NAMALWA (cell line): ENCODE data around the gene TUBA3E.
"Not testable (repeated sequence)": the region's sequence is repeated elsewhere in the genome, so short reads cannot be mapped to it uniquely, and the experiment has no call there.

Experiments
- DNase-seq: peaks from one replicate; pipeline ENCODE4 v3.0.0-alpha.2; 2015; ENCODE audit warnings: low spot score

The TUBA3E gene

GRCh38 chr2:130143266-130144039, 54.8 kb downstream of the TUBA3E start:
- DNase-seq, result not testable (repeated sequence)

- not testable (repeated sequence) for DNase-seq
Measured at GRCh38 chr2:130142396-130143265, 55.6 kb downstream of the TUBA3E start.
